PC-3 (cell line): Measurements from ENCODE around the gene BCAS1.

Experiments
- CTCF ChIP-seq: fragments of 300-600 bp; sonication (generic); conservative IDR thresholded peaks from 2 replicates; pipeline ENCODE4 v1.5.1; 2017; ENCODE audit warnings: antibody characterized with exemption, low read depth, mild to moderate bottlenecking, low read length
- EZH2 ChIP-seq: fragments of 300-600 bp; sonication (generic); IDR thresholded peaks from one replicate; pipeline ENCODE4 v1.6.1; 2017; ENCODE audit warnings: antibody characterized with exemption, mild to moderate bottlenecking, low read length; ENCODE audit not compliant: unreplicated experiment
- EZH2phosphoT487 ChIP-seq: fragments of 300-600 bp; sonication (generic); IDR thresholded peaks from 2 replicates; pipeline ENCODE4 v1.6.1; 2018; ENCODE audit warnings: mild to moderate bottlenecking, antibody characterized with exemption, low read length, borderline replicate concordance

- no peak for TF ChIP-seq CTCF
- no peak for TF ChIP-seq EZH2
- no peak for TF ChIP-seq EZH2phosphoT487
These were observed 19.3 kb downstream of the BCAS1 start for GRCh38 chr20:54051068-54051467.
